EL (cell line): ENCODE results near the gene GON7.
"Not testable (repeated sequence)": the region's sequence is repeated elsewhere in the genome, so short reads cannot be mapped to it uniquely, and the experiment has no call there.

Experiments used
- DNase-seq: peaks from one replicate; pipeline ENCODE4 v3.0.0-alpha.2; 2016

GON7 gene

GRCh38 chr14:93206793-93207467 is at the start of gene GON7, which contains the start of gene UBR7:
TSS of gene GON7 (minus strand) at chr14:93207065. CDS start at chr14:93207037, 28 bp downstream.
TSS of gene UBR7 (plus strand) at chr14:93207256. CDS start at chr14:93207292, 36 bp downstream.
- DNase-seq: peak; percentile 98

GRCh38 chr14:93249128-93249831 is 42.4 kb upstream of the GON7 start:
- no peak for DNase-seq

- DNase-seq: no peak
These were observed 39.7 kb upstream of the GON7 start for GRCh38 chr14:93246534-93246933.

- DNase-seq: no peak
These were observed 39.0 kb upstream of the GON7 start for GRCh38 chr14:93245764-93246420.

GRCh38 chr14:93240678-93241000 is 33.8 kb upstream of the GON7 start:
- DNase-seq: no peak

- peak; percentile 85 for DNase-seq
These were observed 33.2 kb upstream of the GON7 start for GRCh38 chr14:93239869-93240677.

- DNase-seq: peak; percentile 87
These were observed 27.9 kb upstream of the GON7 start for GRCh38 chr14:93234798-93235197.

- not testable (repeated sequence) for DNase-seq
These were observed 26.2 kb upstream of the GON7 start for GRCh38 chr14:93233078-93233477.

GRCh38 chr14:93232159-93232558 is 25.3 kb upstream of the GON7 start:
- DNase-seq: no peak

- DNase-seq: peak; percentile 59
These were observed 24.5 kb upstream of the GON7 start for GRCh38 chr14:93231129-93231979.

GRCh38 chr14:93230539-93230938 is 23.7 kb upstream of the GON7 start:
- no peak for DNase-seq

- DNase-seq: no peak
These were observed 21.7 kb upstream of the GON7 start for GRCh38 chr14:93228550-93228949.

- DNase-seq: no peak
These were observed 16.7 kb upstream of the GON7 start for GRCh38 chr14:93223565-93223964.

- DNase-seq: no peak
These were observed 13.6 kb upstream of the GON7 start for GRCh38 chr14:93220509-93220908.

- peak; percentile 47 for DNase-seq
These were observed 12.3 kb upstream of the GON7 start for GRCh38 chr14:93219103-93219726.

- DNase-seq: no peak
These were observed 7.7 kb upstream of the GON7 start for GRCh38 chr14:93214598-93214997.

- DNase-seq: no peak
These were observed 5.6 kb upstream of the GON7 start for GRCh38 chr14:93212432-93212831.

- DNase-seq: peak; percentile 76
These were observed 823 bp upstream of the GON7 start for GRCh38 chr14:93207468-93208308.

- DNase-seq: no peak
These were observed 5.6 kb downstream of the GON7 start for GRCh38 chr14:93201155-93201704.

GRCh38 chr14:93200553-93200952 is 6.3 kb downstream of the GON7 start:
- no peak for DNase-seq
